HepG2 (cell line): ENCODE data around the gene DNAL4. TPM values are rescaled to one million over a fixed set of nuclear protein-coding genes. Genes with fewer than 3 reads are reported as not detected.

ENCODE experiments used
- ADNP ChIP-seq: sonication (generic); formaldehyde crosslinking; IDR thresholded peaks from 2 replicates; pipeline ENCODE4 v1.4.0; 2020; ENCODE audit warnings: missing genetic modification reagents
- AHR ChIP-seq: IDR thresholded peaks from 2 replicates; pipeline ENCODE4 v1.6.1; 2018; ENCODE audit warnings: missing genetic modification reagents, missing compliant biosample characterization
- CBX5 ChIP-seq: sonication (generic); formaldehyde crosslinking; IDR thresholded peaks from 2 replicates; pipeline ENCODE4 v1.4.0; 2020; ENCODE audit warnings: missing genetic modification reagents, borderline replicate concordance
- DNMT1 ChIP-seq: sonication (generic); formaldehyde crosslinking; IDR thresholded peaks from 2 replicates; pipeline ENCODE4 v1.5.1; 2020; ENCODE audit warnings: mild to moderate bottlenecking, missing genetic modification reagents
- LCORL ChIP-seq, 2 experiments: fragments of 450-650 bp in 1 of 2; sonication (generic) in 1 of 2; formaldehyde crosslinking in 1 of 2; IDR thresholded peaks; 2 replicates each; pipeline versions ENCODE4 v1.5.0 to v1.6.1; 2017 to 2020; ENCODE audit warnings: antibody characterized with exemption in 1 of 2, missing genetic modification reagents in 1 of 2
- MLLT10 ChIP-seq: sonication (generic); formaldehyde crosslinking; IDR thresholded peaks from 2 replicates; pipeline ENCODE4 v1.4.0; 2020; ENCODE audit warnings: missing genetic modification reagents
- SKIL ChIP-seq: sonication (generic); formaldehyde crosslinking; IDR thresholded peaks from 2 replicates; pipeline ENCODE4 v1.8.0; 2022; ENCODE audit warnings: missing genetic modification reagents, mild to moderate bottlenecking, moderate library complexity, borderline replicate concordance
- USF2 ChIP-seq, 2 experiments: sonication (generic) in 1 of 2; formaldehyde crosslinking in 1 of 2; IDR thresholded peaks; 2 replicates each; pipeline versions ENCODE4 v1.5.1 to v1.6.1; 2011 to 2020; ENCODE audit warnings: borderline replicate concordance in 1 of 2, low read depth in 1 of 2, low read length in 1 of 2, mild to moderate bottlenecking in 1 of 2, missing genetic modification reagents in 1 of 2, moderate library complexity in 1 of 2
- ZFP62 ChIP-seq: sonication (generic); formaldehyde crosslinking; IDR thresholded peaks from 2 replicates; pipeline ENCODE4 v1.4.0; 2020; ENCODE audit warnings: missing genetic modification reagents
- ZFP82 ChIP-seq: sonication (generic); formaldehyde crosslinking; IDR thresholded peaks from 2 replicates; pipeline ENCODE4 v1.5.1; 2020; ENCODE audit warnings: mild to moderate bottlenecking, missing genetic modification reagents, borderline replicate concordance
- ZNF225 ChIP-seq: sonication (generic); formaldehyde crosslinking; IDR thresholded peaks from 2 replicates; pipeline ENCODE4 v1.4.0; 2020; ENCODE audit warnings: mild to moderate bottlenecking, missing genetic modification reagents
- ZNF629 ChIP-seq: sonication (generic); formaldehyde crosslinking; conservative IDR thresholded peaks from 2 replicates; pipeline ENCODE4 v1.5.0; 2020; ENCODE audit warnings: missing genetic modification reagents
- ZSCAN9 ChIP-seq: IDR thresholded peaks from 2 replicates; pipeline ENCODE4 v1.6.1; 2016; ENCODE audit warnings: borderline replicate concordance
- polyA plus RNA-seq, 8 experiments: library from polyadenylated mRNA; depleted of rRNA in 3 of 8; stranded (reverse) in 7 of 8; unstranded in 1 of 8; fragments of >200 nt; fragmentation: Illumina TruSeq in 4 of 8; extraction: Trizol in 4 of 8; gene quantifications; 2 replicates each; pipeline versions ENCODE4 v1.2.1 to v1.2.3, GENCODE V29; 2011 to 2016; ENCODE audit warnings: low read depth in 4 of 8, missing spikeins in 1 of 8, mixed read lengths in 1 of 8; ENCODE audit not compliant: insufficient read depth in 1 of 8
- total RNA-seq, 5 experiments: library from RNA; depleted of rRNA; stranded (reverse); fragments of >200 nt; fragmentation: Illumina TruSeq; extraction: Trizol; gene quantifications; 2 replicates each; pipeline ENCODE4 v1.2.3, GENCODE V29; 2016; ENCODE audit warnings: low read depth in 1 of 5

Gene DNAL4
- total and polyA plus RNA-seq, 2 of the 13 experiments (the other 11 are each of a cell fraction or from before 2014, with no cell fraction given), result 8.0 to 10.7 TPM

- TF ChIP-seq CBX5 (no peak), DNMT1 (CRISPR knock-in tag) (no peak), ZSCAN9 (CRISPR knock-in tag) (no peak), ZFP82 (no peak), USF2 (IDR thresholded peaks at IDR 0.05; ENCODE audit: low read depth, low read length) (no peak), USF2 (CRISPR knock-in tag; IDR thresholded peaks at IDR 0.05; ENCODE audit: borderline replicate concordance) (peak; percentile 68; the same call in 1 of the 2 replicates), ZFP62 (CRISPR knock-in tag) (no peak), ADNP (CRISPR knock-in tag) (no peak), SKIL (CRISPR knock-in tag) (no peak), MLLT10 (CRISPR knock-in tag) (no peak), ZNF225 (CRISPR knock-in tag) (peak; percentile 38; the same call in 1 of the 2 replicates), ZNF629 (no peak), AHR (no peak), LCORL (IDR thresholded peaks at IDR 0.05) (no peak), LCORL (CRISPR knock-in tag; IDR thresholded peaks at IDR 0.05) (no peak)
- TF ChIP-seq, all 625 proteins: peak for 62
Measured at GRCh38 chr22:38793721-38794466, at the start of gene DNAL4 (continued).
